ENCODE measurements around the gene PACSIN2. TPM values are rescaled to one million over a fixed set of nuclear protein-coding genes. Genes with fewer than 3 reads are reported as not detected.
A peak's percentile ranks its signal among the peaks of the same experiment; 100 is the strongest.

PACSIN2 gene
- total and polyA plus RNA-seq, 2 of the 13 experiments (the other 11 are each of a cell fraction or from before 2014, with no cell fraction given) = 54.1 to 68.8 TPM

- TF ChIP-seq, protein P1, sequence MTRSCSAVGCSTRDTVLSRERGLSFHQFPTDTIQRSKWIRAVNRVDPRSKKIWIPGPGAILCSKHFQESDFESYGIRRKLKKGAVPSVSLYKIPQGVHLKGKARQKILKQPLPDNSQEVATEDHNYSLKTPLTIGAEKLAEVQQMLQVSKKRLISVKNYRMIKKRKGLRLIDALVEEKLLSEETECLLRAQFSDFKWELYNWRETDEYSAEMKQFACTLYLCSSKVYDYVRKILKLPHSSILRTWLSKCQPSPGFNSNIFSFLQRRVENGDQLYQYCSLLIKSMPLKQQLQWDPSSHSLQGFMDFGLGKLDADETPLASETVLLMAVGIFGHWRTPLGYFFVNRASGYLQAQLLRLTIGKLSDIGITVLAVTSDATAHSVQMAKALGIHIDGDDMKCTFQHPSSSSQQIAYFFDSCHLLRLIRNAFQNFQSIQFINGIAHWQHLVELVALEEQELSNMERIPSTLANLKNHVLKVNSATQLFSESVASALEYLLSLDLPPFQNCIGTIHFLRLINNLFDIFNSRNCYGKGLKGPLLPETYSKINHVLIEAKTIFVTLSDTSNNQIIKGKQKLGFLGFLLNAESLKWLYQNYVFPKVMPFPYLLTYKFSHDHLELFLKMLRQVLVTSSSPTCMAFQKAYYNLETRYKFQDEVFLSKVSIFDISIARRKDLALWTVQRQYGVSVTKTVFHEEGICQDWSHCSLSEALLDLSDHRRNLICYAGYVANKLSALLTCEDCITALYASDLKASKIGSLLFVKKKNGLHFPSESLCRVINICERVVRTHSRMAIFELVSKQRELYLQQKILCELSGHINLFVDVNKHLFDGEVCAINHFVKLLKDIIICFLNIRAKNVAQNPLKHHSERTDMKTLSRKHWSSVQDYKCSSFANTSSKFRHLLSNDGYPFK (CRISPR knock-in tag; IDR thresholded peaks at IDR 0.05; ENCODE audit: borderline replicate concordance) = peak; percentile 40; the same call in 1 of the 2 replicates
- TF ChIP-seq YY1 (IDR thresholded peaks at IDR 0.05; ENCODE audit: insufficient read depth, insufficient replicate concordance, low read depth, low read length) (peak; percentile 68), ZNF451 (CRISPR knock-in tag; IDR thresholded peaks at IDR 0.05) (peak; percentile 80; the same call in 1 of the 2 replicates), ERF (CRISPR knock-in tag; IDR thresholded peaks at IDR 0.05) (peak; percentile 88), FOXA1 (IDR thresholded peaks at IDR 0.05) (no peak), FOXA1 (CRISPR knock-in tag; IDR thresholded peaks at IDR 0.05) (0 out of 2 replicates have a peak, but pooled peaks have one; percentile 3), ZFP91 (CRISPR knock-in tag; IDR thresholded peaks at IDR 0.05; ENCODE audit: borderline replicate concordance) (peak; percentile 70), ZNF558 (CRISPR knock-in tag; IDR thresholded peaks at IDR 0.05; ENCODE audit: borderline replicate concordance) (peak; percentile 88; the same call in 1 of the 2 replicates), ZNF501 (CRISPR knock-in tag; IDR thresholded peaks at IDR 0.05) (peak; percentile 68; the same call in 1 of the 2 replicates), POLR2AphosphoS5 (IDR thresholded peaks at IDR 0.05; ENCODE audit: low read depth, low read length) (peak; percentile 86), ZNF704 (CRISPR knock-in tag; IDR thresholded peaks at IDR 0.05; ENCODE audit: borderline replicate concordance) (peak; percentile 98), ZBTB7A (CRISPR knock-in tag; IDR thresholded peaks at IDR 0.05) (peak; percentile 67), CREM (IDR thresholded peaks at IDR 0.05) (no peak), CREM (CRISPR knock-in tag; IDR thresholded peaks at IDR 0.05) (no peak), HOXD1 (CRISPR knock-in tag; IDR thresholded peaks at IDR 0.05) (peak; percentile 65), CBX1 (IDR thresholded peaks at IDR 0.05; ENCODE audit: low read depth) (no peak), REPIN1 (CRISPR knock-in tag; IDR thresholded peaks at IDR 0.05; ENCODE audit: borderline replicate concordance, low read depth) (peak; percentile 71), PPARG (CRISPR knock-in tag; conservative IDR thresholded peaks at IDR 0.05) (0 out of 2 replicates have a peak, but pooled peaks have one; percentile 57)
- TF ChIP-seq, protein P2, sequence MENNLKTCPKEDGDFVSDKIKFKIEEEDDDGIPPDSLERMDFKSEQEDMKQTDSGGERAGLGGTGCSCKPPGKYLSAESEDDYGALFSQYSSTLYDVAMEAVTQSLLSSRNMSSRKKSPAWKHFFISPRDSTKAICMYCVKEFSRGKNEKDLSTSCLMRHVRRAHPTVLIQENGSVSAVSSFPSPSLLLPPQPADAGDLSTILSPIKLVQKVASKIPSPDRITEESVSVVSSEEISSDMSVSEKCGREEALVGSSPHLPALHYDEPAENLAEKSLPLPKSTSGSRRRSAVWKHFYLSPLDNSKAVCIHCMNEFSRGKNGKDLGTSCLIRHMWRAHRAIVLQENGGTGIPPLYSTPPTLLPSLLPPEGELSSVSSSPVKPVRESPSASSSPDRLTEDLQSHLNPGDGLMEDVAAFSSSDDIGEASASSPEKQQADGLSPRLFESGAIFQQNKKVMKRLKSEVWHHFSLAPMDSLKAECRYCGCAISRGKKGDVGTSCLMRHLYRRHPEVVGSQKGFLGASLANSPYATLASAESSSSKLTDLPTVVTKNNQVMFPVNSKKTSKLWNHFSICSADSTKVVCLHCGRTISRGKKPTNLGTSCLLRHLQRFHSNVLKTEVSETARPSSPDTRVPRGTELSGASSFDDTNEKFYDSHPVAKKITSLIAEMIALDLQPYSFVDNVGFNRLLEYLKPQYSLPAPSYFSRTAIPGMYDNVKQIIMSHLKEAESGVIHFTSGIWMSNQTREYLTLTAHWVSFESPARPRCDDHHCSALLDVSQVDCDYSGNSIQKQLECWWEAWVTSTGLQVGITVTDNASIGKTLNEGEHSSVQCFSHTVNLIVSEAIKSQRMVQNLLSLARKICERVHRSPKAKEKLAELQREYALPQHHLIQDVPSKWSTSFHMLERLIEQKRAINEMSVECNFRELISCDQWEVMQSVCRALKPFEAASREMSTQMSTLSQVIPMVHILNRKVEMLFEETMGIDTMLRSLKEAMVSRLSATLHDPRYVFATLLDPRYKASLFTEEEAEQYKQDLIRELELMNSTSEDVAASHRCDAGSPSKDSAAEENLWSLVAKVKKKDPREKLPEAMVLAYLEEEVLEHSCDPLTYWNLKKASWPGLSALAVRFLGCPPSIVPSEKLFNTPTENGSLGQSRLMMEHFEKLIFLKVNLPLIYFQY (CRISPR knock-in tag; IDR thresholded peaks at IDR 0.05; ENCODE audit: borderline replicate concordance) = 0 out of 2 replicates have a peak, but pooled peaks have one; percentile 47
Observed at GRCh38 chr22:42856865-42857704, 157.9 kb downstream of the PACSIN2 start, which contains the start of gene ARFGAP3 (continued).
